Embryonic facial prominence (tissue), 1 donor: Measurements from ENCODE around the gene GRIN2A.

Source experiments
- DNase-seq: peaks from one replicate; pipeline ENCODE4 v3.0.0-alpha.2; 2016; ENCODE audit errors: extremely low spot score

The GRIN2A gene

GRCh38 chr16:10182222-10183053, at the start of gene GRIN2A:
Gene GRIN2A (minus strand): TSS chr16:10182428. CDS start chr16:10180411, 2,017 bp downstream.
- DNase-seq, result no peak

- no peak for DNase-seq
Observed at GRCh38 chr16:10231563-10231962, 49.3 kb upstream of the GRIN2A start.

GRCh38 chr16:10228779-10229178, 46.6 kb upstream of the GRIN2A start:
- no peak for DNase-seq

GRCh38 chr16:10226987-10227306, 44.7 kb upstream of the GRIN2A start:
- no peak for DNase-seq

GRCh38 chr16:10226141-10226986, 44.1 kb upstream of the GRIN2A start:
- no peak for DNase-seq

- DNase-seq, result no peak
Observed at GRCh38 chr16:10225653-10226052, 43.4 kb upstream of the GRIN2A start.

GRCh38 chr16:10224850-10225249, 42.6 kb upstream of the GRIN2A start:
- DNase-seq, result no peak

- no peak for DNase-seq
Observed at GRCh38 chr16:10220942-10221341, 38.7 kb upstream of the GRIN2A start.

GRCh38 chr16:10219742-10220141, 37.5 kb upstream of the GRIN2A start:
- DNase-seq, result no peak

- DNase-seq, result no peak
Observed at GRCh38 chr16:10218490-10219206, 36.4 kb upstream of the GRIN2A start.

- no peak for DNase-seq
Observed at GRCh38 chr16:10213748-10214147, 31.5 kb upstream of the GRIN2A start.

GRCh38 chr16:10210944-10211343, 28.7 kb upstream of the GRIN2A start:
- no peak for DNase-seq

- DNase-seq, result no peak
Observed at GRCh38 chr16:10206865-10207264, 24.6 kb upstream of the GRIN2A start.

GRCh38 chr16:10206215-10206614, 24.0 kb upstream of the GRIN2A start:
- no peak for DNase-seq

- no peak for DNase-seq
Observed at GRCh38 chr16:10205688-10206087, 23.5 kb upstream of the GRIN2A start.

GRCh38 chr16:10202649-10203048, 20.4 kb upstream of the GRIN2A start:
- DNase-seq, result no peak

- no peak for DNase-seq
Observed at GRCh38 chr16:10200637-10201586, 18.7 kb upstream of the GRIN2A start.

- DNase-seq, result no peak
Observed at GRCh38 chr16:10196999-10197398, 14.8 kb upstream of the GRIN2A start.

GRCh38 chr16:10191096-10191495, 8.9 kb upstream of the GRIN2A start:
- no peak for DNase-seq

- DNase-seq, result no peak
Observed at GRCh38 chr16:10189861-10190390, 7.7 kb upstream of the GRIN2A start.

GRCh38 chr16:10188236-10188635, 6.0 kb upstream of the GRIN2A start:
- DNase-seq, result no peak
